ENCODE data around the gene SNTG2.

DNA sequence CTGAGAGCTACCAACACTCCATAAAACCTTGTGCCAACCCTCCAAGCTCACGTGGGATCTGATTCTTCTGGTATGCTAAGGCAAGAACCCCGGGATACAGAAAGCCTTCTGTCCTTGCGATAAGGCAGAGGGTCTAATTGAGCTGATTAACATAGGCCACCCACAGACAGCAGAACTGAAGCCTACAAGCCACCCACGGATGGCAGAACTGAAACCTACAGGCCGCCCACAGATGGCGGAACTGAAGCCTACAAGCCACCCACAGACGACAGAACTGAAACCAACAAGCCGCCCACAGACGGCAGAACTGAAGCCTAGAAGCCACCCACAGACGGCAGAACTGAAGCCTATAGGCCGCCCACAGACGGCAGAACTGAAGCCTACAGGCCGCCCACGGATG, 216.3 kb downstream of the SNTG2 start:
- TF ChIP-seq POLR2A (IDR thresholded peaks at IDR 0.05; ENCODE audit: low read length) (no peak), GATA1 (IDR thresholded peaks at IDR 0.05; ENCODE audit: low read depth, low read length) (no peak)

All from erythroblast (primary cell).